SJCRH30 (cell line): ENCODE measurements around the gene NAA35. TPM values are rescaled to one million over a fixed set of nuclear protein-coding genes. Genes with fewer than 3 reads are reported as not detected.
A peak's percentile ranks its signal among the peaks of the same experiment; 100 is the strongest.

Experiments used
- DNase-seq, 2 experiments: peaks; one replicate each; pipeline ENCODE4 v3.0.0-alpha.2; 2015 to 2020
- H3K27ac ChIP-seq: fragments of 250-450 bp; sonication (Bioruptor Pico); 2 replicates; pipeline ENCODE4 v1.5.1; 2020; ENCODE audit warnings: mild to moderate bottlenecking, moderate library complexity
- H3K27me3 ChIP-seq: fragments of 250-450 bp; sonication (Bioruptor Pico); 2 replicates; pipeline ENCODE4 v1.5.1; 2020; ENCODE audit warnings: mild to moderate bottlenecking, moderate library complexity
- H3K36me3 ChIP-seq: fragments of 250-450 bp; sonication (Bioruptor Pico); 2 replicates; pipeline ENCODE4 v1.5.1; 2020; ENCODE audit warnings: mild to moderate bottlenecking, moderate library complexity
- H3K4me1 ChIP-seq: fragments of 250-450 bp; sonication (Bioruptor Pico); 2 replicates; pipeline ENCODE4 v1.5.1; 2020; ENCODE audit warnings: mild to moderate bottlenecking, moderate library complexity
- H3K4me3 ChIP-seq: fragments of 250-450 bp; sonication (Bioruptor Pico); 2 replicates; pipeline ENCODE4 v1.5.1; 2020; ENCODE audit warnings: mild to moderate bottlenecking, moderate library complexity
- H3K9me3 ChIP-seq: fragments of 250-450 bp; sonication (Bioruptor Pico); replicated peaks from 2 replicates; pipeline ENCODE4 v1.5.1; 2020; ENCODE audit warnings: mild to moderate bottlenecking, moderate library complexity
- total RNA-seq: library from RNA; depleted of rRNA; stranded (reverse); fragments of >200 nt; shearing (Covaris generic); gene quantifications from 2 replicates; pipeline ENCODE4 v1.2.3, GENCODE V29; 2014

Gene NAA35
- total RNA-seq, 1 experiment from 2014 or later, result 44.0 TPM

DNA sequence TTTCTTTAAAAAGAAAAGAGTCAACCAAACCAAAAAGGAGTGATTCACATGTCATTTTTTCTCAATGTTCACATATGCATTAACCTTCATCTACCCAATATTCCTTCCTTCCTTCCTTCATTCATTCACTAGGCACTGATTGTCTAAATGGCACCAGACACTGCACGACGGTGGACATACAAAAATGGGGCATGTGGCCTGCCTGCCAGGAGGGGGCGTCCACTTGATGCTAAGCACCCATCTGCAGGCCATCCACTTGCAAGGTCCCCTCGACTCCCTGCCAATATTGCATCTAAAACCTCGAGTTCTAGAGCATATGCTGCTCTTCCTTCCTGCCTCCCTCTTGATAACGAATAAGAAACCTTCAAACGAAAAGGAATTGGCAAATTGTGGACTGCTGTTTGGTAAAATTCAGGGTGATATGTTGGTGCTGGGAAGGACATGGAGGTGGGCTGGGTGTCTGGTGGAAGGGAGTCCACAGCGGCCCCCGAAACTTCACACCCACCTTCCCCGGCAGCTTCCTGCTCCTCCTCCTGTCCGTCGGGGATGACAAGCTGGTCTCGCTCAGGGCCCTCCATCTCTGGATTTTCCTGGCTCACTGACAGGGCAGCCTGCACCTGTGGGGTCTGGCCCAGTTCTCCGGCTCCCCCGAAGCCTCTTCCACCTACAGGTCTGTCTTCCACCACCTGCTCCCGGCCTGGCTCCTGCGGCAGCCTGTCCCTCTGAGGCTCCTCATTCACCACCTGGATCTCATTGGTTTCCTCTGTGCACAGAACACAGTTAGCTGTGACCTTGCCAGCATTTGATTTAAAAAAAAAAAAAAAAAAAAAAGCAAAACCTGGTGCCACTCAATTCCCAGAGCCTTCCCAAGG, 94.2 kb downstream of the NAA35 start:
- peak; percentile 68 to 70 for DNase-seq
- Histone ChIP-seq H3K4me3 (no peak overlapping the region), H3K27ac (no peak overlapping the region), H3K27me3 (no peaks in the 10 kb centered on the region), H3K4me1 (no peaks in the 10 kb centered on the region), H3K9me3 (no peaks in the 10 kb centered on the region), H3K36me3 (peaks cover 54% of the 10 kb centered on the region)

DNA sequence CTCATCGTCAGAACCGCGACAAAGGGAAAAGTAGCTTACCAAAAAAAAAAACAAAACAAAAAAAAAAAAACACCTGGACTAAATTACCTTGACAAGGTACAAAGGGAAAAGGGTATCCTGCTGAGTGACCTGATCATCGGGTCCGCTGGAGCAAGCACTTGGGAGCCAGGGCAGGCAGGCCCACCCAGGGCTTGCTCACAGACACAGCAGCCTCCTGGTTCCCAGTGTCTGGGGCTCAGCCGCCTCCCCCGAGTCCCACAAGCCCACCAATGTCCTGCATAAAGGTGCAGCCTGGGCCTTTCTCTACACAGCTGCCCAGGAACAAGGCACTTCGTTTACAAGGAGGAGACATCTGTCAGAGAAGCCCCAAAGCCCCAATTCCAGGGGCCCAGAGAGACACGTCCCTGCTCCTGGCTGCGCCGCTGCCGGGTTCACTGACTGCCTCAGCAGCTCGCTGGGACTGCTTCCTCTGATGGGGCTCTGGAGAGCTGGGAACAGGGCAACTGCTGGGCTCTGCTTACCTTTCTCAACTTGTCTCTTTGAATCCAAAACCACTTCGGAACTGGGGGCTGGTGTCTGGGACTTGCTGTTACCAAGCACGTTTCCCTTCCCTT, 95.0 kb downstream of the NAA35 start:
- DNase-seq, result no peak
- Histone ChIP-seq H3K4me1 (no peaks in the 10 kb centered on the region), H3K9me3 (no peaks in the 10 kb centered on the region), H3K36me3 (peaks cover 52% of the 10 kb centered on the region), H3K4me3 (no peak overlapping the region), H3K27ac (no peak overlapping the region), H3K27me3 (no peaks in the 10 kb centered on the region)

DNA sequence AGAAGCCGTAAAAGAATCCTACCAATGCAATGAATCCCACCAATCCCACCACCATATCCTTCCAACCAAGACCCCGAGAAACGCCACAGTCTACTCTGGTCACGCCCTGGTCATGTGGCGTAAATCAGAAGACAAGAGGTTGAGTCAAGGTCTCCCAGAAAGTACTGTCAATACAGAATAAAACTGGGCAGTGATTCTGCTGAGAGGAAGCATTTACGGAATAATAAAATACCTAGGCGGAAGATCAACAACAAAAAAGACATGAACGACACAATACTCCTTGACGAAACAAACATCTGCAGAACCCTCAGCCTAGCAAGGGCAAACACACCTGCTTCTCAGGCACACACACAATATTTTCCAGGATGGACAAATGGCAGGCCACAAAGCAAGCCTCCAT, 95.6 kb downstream of the NAA35 start:
- H3K27ac ChIP-seq, result no peak overlapping the region
- H3K4me3 ChIP-seq, result no peak overlapping the region
- H3K27me3 ChIP-seq, result no peaks in the 10 kb centered on the region
- no peaks in the 10 kb centered on the region for H3K4me1 ChIP-seq
- H3K9me3 ChIP-seq, result no peaks in the 10 kb centered on the region
- peaks cover 52% of the 10 kb centered on the region for H3K36me3 ChIP-seq
- no peak for DNase-seq

DNA sequence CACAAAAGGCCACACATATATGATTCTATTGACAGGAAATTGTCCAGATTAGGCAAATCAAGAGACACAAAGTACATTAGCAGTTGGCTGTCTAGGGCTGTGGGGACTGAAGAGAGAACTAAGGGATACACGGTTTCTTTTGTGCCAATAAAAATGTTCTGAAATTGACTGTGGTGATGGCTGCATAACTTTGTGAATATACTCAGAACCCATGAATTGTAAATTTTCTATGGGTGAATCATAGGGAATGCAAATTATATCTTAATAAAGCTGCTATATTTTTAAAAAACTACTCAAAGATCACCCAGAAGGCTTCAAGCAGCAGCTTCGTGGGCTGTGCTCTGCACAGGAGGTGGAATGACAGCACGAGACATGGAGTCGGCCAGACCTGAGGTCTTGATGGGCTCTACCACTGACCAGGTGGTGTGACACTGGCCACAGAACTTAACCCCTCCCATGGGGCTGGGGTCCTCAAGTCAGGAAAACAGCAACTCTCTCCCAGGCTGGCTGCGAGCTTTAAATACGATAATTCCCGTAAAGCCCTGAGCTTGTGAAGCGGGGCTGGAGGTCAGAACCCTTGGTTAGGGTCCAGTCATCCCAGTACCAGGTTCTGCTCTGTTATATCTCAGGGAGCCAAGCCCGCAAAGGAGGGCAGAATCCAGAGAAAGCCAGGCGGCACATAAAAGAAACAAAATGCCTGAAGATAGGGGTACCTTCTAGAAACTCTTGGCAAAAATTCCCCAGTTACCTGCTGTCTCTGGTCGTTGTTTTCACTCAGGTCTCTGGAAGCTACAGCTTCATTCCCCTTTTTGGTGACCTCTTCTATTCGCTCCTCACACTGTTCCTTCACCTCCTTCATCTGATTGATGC, 99.3 kb downstream of the NAA35 start:
- peaks cover 41% of the 10 kb centered on the region for H3K36me3 ChIP-seq
- no peak for DNase-seq
- H3K9me3 ChIP-seq, result no peaks in the 10 kb centered on the region
- H3K4me1 ChIP-seq, result no peaks in the 10 kb centered on the region
- H3K27me3 ChIP-seq, result no peaks in the 10 kb centered on the region
- H3K27ac ChIP-seq, result no peak overlapping the region
- H3K4me3 ChIP-seq, result no peak overlapping the region

DNA sequence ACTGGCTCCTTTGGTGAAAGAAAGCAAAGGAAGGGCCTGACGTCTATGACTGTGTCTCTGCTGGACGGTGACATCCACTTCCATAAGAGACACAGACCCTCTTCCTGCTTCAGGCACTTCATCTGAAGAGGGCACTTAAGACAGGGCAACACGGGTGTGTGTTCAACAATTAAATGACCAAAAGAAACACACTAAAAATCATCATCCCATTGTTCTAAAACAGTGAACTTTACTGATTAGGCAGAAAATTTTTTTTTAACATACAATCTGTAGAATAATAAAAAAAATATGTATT, 99.9 kb downstream of the NAA35 start:
- H3K27ac ChIP-seq, result no peak overlapping the region
- no peak for DNase-seq
- H3K4me3 ChIP-seq, result no peak overlapping the region
- peaks cover 41% of the 10 kb centered on the region for H3K36me3 ChIP-seq
- H3K9me3 ChIP-seq, result no peaks in the 10 kb centered on the region
- H3K4me1 ChIP-seq, result peaks cover under 1% of the 10 kb centered on the region; the same call in 1 of the 2 replicates
- no peaks in the 10 kb centered on the region for H3K27me3 ChIP-seq

DNA sequence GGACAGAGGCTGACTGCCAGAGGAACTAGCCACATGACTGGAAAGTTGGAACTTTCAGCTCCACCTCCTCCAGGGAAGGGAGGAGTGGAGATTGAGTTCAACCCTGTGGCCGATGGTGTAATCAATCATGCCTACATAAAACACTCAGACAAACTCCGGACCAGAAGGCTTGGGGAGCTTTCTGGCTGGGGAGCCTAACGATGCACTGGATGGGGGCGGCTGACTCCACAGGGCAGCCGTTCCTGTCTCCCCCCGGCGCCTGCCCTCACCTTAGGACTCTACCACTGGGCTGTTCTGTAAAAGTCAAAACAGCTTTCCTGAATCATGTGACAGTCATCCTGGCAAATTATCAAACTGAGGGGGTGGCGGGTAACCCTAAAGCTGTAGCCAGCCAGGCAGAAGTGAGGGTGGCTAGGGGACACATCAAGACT, 100.4 kb downstream of the NAA35 start:
- Histone ChIP-seq H3K4me1 (peaks cover 5% of the 10 kb centered on the region), H3K27me3 (no peaks in the 10 kb centered on the region), H3K27ac (no peak overlapping the region), H3K36me3 (peaks cover 39% of the 10 kb centered on the region), H3K4me3 (no peak overlapping the region), H3K9me3 (no peaks in the 10 kb centered on the region)
- no peak for DNase-seq

DNA sequence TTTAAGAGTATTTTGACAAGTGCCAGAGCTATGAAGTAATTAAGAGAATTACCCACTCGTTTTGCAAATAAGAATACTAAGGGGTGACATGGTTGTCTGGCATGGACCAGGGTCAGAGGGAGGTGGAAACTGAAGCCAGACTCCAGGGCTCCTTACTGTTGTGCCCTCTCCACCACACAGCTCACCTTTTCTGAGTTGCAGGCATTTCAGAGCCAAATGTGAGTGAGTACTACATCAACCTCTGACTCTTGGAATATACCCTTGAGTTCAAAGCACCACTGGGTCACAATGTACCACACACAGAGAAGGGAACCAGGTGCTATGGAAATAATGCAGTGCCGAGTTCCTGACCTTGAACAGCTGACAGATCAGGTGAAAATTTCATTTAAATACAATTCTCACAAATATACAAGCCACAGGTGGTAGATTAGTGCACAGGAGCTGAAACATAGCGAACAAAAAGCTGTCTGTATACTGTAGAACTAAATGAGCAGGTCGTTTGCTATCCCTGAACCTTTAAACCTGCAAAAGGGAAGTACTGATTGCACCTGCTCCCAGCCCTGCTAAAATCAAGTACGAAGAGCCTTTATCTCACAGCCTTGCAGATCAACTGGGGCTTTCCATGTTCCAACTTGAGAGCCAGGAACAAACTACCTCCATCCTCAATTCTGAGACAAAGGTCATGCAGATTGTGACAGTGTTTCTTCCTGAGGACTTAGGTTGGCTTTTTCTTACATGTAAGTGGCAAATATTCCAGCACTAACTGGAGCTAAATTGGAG, 101.4 kb downstream of the NAA35 start:
- H3K4me3 ChIP-seq, result no peak overlapping the region
- H3K36me3 ChIP-seq, result peaks cover 39% of the 10 kb centered on the region
- no peak overlapping the region for H3K27ac ChIP-seq
- no peaks in the 10 kb centered on the region for H3K9me3 ChIP-seq
- peaks cover 15% of the 10 kb centered on the region for H3K4me1 ChIP-seq
- no peaks in the 10 kb centered on the region for H3K27me3 ChIP-seq
- DNase-seq, result no peak

DNA sequence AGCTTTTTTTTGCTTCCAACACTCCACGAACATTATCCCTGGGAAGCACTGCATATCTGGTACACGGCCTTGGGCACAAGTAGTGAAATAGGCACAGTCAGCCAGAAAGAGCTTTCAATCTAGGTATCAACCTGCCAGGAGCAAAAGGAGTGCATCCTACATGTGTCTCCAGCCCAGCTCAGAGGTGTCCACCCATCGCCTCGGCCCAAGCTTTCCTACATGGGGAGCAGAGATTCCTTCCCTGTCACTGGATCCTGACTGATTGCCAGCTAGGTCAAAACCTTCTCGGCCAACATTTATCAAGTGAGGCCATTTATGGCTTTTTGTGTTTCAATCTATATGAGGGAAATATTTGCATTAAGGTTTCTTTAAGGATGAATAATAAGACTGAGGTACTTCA, 102.6 kb downstream of the NAA35 start:
- H3K27ac ChIP-seq, result no peak overlapping the region
- no peaks in the 10 kb centered on the region for H3K27me3 ChIP-seq
- no peaks in the 10 kb centered on the region for H3K9me3 ChIP-seq
- H3K36me3 ChIP-seq, result peaks cover 31% of the 10 kb centered on the region
- DNase-seq, result no peak
- H3K4me1 ChIP-seq, result peaks cover 18% of the 10 kb centered on the region
- no peak overlapping the region for H3K4me3 ChIP-seq

DNA sequence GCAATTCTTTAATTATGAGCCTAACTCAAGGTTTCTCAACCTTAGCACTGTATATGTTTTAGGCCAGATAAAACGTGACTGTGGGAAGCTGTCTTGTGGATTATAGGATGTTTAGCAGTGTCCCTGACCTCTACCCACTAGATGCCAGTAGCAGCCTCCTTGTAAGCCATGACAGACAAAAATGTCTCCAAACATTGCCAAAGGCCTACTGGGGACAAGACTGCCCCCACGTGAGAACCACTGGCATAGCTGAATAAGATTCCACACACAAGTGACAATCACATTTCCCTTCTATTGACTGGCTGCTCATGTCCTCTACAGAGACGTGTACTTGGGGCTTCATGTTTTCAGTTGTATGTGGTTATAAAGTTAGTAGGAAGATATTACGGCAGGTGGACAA, 103.1 kb downstream of the NAA35 start:
- peaks cover 21% of the 10 kb centered on the region for H3K4me1 ChIP-seq
- no peak overlapping the region for H3K27ac ChIP-seq
- no peaks in the 10 kb centered on the region for H3K27me3 ChIP-seq
- no peak overlapping the region for H3K4me3 ChIP-seq
- no peak for DNase-seq
- no peaks in the 10 kb centered on the region for H3K9me3 ChIP-seq
- peaks cover 27% of the 10 kb centered on the region for H3K36me3 ChIP-seq

DNA sequence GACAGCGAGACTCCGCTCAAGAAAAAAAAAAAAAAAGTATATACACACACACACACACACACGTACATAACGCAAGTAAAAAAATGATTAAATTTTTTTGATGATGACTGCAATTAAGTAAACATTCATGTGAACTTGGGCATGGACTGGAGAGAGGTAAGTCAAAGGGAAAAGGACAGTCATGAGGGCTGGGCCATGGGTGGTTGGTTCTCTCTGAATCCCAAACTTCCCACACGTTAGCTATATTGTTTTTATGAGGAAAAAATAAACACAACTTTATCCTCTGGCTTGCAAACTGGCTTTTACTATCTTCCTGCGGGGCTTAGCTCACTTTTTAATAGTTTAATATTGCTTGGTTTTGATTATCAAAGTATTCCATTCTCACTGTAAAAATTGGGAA, 104.7 kb downstream of the NAA35 start:
- no peak for DNase-seq
- Histone ChIP-seq H3K9me3 (0 out of 2 replicates have a peak, but pooled peaks cover 3% of the 10 kb centered on the region), H3K4me3 (no peak overlapping the region), H3K27me3 (no peaks in the 10 kb centered on the region), H3K27ac (no peak overlapping the region), H3K36me3 (peaks cover 14% of the 10 kb centered on the region), H3K4me1 (peaks cover 21% of the 10 kb centered on the region)

DNA sequence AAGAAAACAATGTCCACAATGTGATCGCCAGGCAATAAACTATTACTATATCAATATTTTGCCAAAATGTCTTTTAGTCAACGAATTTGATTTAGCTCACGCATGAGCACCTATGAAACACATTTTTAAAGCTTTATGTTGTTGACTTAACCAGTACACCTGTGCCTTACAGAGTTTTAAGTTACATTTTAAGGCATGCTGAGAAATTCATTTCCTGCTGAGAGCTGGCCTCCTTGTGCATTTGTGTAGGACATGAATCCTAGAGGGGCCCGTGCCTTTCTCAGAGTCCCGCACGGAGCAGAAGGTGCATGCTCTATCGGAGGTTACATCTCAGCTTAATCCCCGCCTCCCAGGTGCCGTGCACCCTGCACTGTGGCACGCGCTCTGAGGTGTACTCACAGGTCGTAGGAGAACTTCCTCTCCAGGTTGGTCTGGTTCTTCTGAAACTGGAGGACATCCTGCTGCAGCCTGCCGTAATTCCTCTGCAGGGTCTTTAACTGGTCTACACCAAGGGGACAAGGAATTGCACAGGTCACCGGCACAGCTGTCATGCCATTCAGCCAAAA, 105.2 kb downstream of the NAA35 start:
- no peaks in the 10 kb centered on the region for H3K27me3 ChIP-seq
- DNase-seq, result peak in 1 of 2 experiments; percentile 24
- peaks cover 13% of the 10 kb centered on the region for H3K36me3 ChIP-seq
- no peak overlapping the region for H3K4me3 ChIP-seq
- peaks cover 21% of the 10 kb centered on the region for H3K4me1 ChIP-seq
- H3K9me3 ChIP-seq, result 0 out of 2 replicates have a peak, but pooled peaks cover 3% of the 10 kb centered on the region
- no peak overlapping the region for H3K27ac ChIP-seq

DNA sequence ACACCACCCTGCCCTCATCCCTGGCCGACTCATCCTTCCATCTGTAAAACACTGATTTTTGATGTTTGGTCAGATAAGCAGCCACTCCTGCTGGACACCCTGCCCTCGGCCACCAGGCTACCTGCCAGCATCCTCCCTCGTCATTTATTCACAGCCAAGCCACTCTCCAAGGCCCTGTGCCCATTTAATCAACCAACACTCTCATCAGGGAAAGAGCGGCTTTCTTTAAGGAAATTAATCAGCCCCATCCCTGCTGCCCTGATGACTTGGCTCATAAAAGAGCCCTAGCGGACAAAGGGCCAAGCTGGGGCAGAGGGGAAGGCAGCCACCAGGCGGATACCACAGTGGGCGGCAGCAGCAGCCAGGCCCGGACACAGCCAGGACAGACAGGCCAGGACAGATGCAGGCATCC, 106.0 kb downstream of the NAA35 start:
- Histone ChIP-seq H3K27ac (peak overlapping the region; percentile 16; the same call in 1 of the 2 replicates), H3K4me1 (peaks cover 21% of the 10 kb centered on the region), H3K36me3 (peaks cover 13% of the 10 kb centered on the region), H3K9me3 (0 out of 2 replicates have a peak, but pooled peaks cover 3% of the 10 kb centered on the region), H3K27me3 (no peaks in the 10 kb centered on the region), H3K4me3 (no peak overlapping the region)
- no peak for DNase-seq

DNA sequence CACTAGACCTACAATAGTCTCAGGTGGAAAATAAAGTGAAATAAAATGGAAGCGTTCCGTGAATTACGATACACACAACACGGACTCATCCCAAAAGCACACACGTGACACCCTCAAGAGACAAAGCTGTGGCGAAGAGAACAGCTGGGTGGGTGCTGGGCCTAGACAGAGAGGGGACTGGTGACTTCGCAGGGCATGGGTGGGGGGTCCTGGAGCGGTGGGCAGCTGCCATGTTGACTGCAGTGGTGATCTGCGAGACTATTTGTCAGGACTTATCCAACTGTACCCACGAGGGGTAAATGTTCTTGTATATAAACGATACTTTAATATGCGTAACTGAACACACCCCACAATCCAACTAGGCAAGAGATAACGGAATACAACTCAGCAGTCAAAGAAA, 106.4 kb downstream of the NAA35 start:
- Histone ChIP-seq H3K9me3 (0 out of 2 replicates have a peak, but pooled peaks cover 3% of the 10 kb centered on the region), H3K4me1 (peaks cover 21% of the 10 kb centered on the region), H3K27ac (peak overlapping the region; percentile 16; the same call in 1 of the 2 replicates), H3K27me3 (no peaks in the 10 kb centered on the region), H3K36me3 (peaks cover 10% of the 10 kb centered on the region), H3K4me3 (no peak overlapping the region)
- DNase-seq, result no peak
